Liver (tissue), 9 donors: ENCODE measurements around the gene SLC8A3. TPM values are rescaled to one million over a fixed set of nuclear protein-coding genes. Genes with fewer than 3 reads are reported as not detected.

Source experiments
- DNase-seq: peaks from one replicate; pipeline ENCODE4 v3.0.0-alpha.2; 2017; ENCODE audit warnings: low spot score
- H3K27ac ChIP-seq, 2 donors: one replicate each; pipeline ENCODE4 v1.7.0; 2013; ENCODE audit warnings: inconsistent platforms in 2 of 2, low read length in 2 of 2, control low read depth in 1 of 2, low read depth in 1 of 2, mild to moderate bottlenecking in 1 of 2
- H3K27me3 ChIP-seq, 4 donors: one replicate each; pipeline versions ENCODE4 v1.6.1 to v1.7.0; 2013; ENCODE audit warnings: low read length in 3 of 4, inconsistent platforms in 1 of 4, mild to moderate bottlenecking in 1 of 4, moderate library complexity in 1 of 4; ENCODE audit not compliant: control insufficient read depth in 4 of 4, insufficient read depth in 4 of 4
- H3K36me3 ChIP-seq, 4 donors: one replicate each; pipeline versions ENCODE4 v1.6.1 to v1.7.0; 2013; ENCODE audit warnings: low read length in 3 of 4, mild to moderate bottlenecking in 3 of 4, low read depth in 1 of 4, moderate library complexity in 1 of 4; ENCODE audit not compliant: control insufficient read depth in 4 of 4, insufficient read depth in 3 of 4
- H3K4me1 ChIP-seq, 4 donors: one replicate each; pipeline versions ENCODE4 v1.6.1 to v1.7.0; 2013; ENCODE audit warnings: low read length in 3 of 4, mild to moderate bottlenecking in 3 of 4, moderate library complexity in 1 of 4; ENCODE audit not compliant: control insufficient read depth in 4 of 4, insufficient read depth in 4 of 4
- H3K4me3 ChIP-seq, 3 donors: one replicate each; pipeline versions ENCODE4 v1.6.1 to v1.7.0; 2013; ENCODE audit warnings: low read length in 3 of 3, control low read depth in 1 of 3, low read depth in 1 of 3, mild to moderate bottlenecking in 1 of 3
- H3K9ac ChIP-seq, 2 donors: one replicate each; pipeline ENCODE4 v1.7.0; 2013; ENCODE audit warnings: low read length in 2 of 2, mild to moderate bottlenecking in 2 of 2, moderate library complexity in 2 of 2, control low read depth in 1 of 2, low read depth in 1 of 2
- H3K9me3 ChIP-seq, 4 donors: one replicate each; pipeline versions ENCODE4 v1.6.1 to v1.7.0; 2013; ENCODE audit warnings: low read length in 3 of 4; ENCODE audit not compliant: control insufficient read depth in 4 of 4
- EGR1 ChIP-seq, 2 donors: IDR thresholded peaks; 2 replicates each; pipeline ENCODE4 v1.6.1; 2016 to 2018; ENCODE audit warnings: antibody characterized with exemption in 2 of 2, low read depth in 2 of 2
- FOXA1 ChIP-seq: IDR thresholded peaks from 2 replicates; pipeline ENCODE4 v1.6.1; 2016; ENCODE audit warnings: antibody characterized with exemption
- FOXA2 ChIP-seq: IDR thresholded peaks from 2 replicates; pipeline ENCODE4 v1.6.1; 2016; ENCODE audit warnings: antibody characterized with exemption
- GABPA ChIP-seq, 2 donors: IDR thresholded peaks in 1 of 2; conservative IDR thresholded peaks in 1 of 2; 2 replicates each; pipeline ENCODE4 v1.6.1; 2016; ENCODE audit warnings: antibody characterized with exemption in 2 of 2, mild to moderate bottlenecking in 1 of 2, moderate library complexity in 1 of 2
- HNF4A ChIP-seq, 2 donors: conservative IDR thresholded peaks; 2 replicates each; pipeline ENCODE4 v1.6.1; 2016; ENCODE audit warnings: antibody characterized with exemption in 2 of 2, mild to moderate bottlenecking in 2 of 2
- HNF4G ChIP-seq: IDR thresholded peaks from 2 replicates; pipeline ENCODE4 v1.6.1; 2016; ENCODE audit warnings: antibody characterized with exemption
- JUND ChIP-seq, 2 donors: IDR thresholded peaks; 2 replicates each; pipeline ENCODE4 v1.6.1; 2016; ENCODE audit warnings: antibody characterized with exemption in 2 of 2
- MAX ChIP-seq: IDR thresholded peaks from 2 replicates; pipeline ENCODE4 v1.6.1; 2016; ENCODE audit warnings: antibody characterized with exemption
- NR2F2 ChIP-seq: IDR thresholded peaks from 2 replicates; pipeline ENCODE4 v1.6.1; 2016; ENCODE audit warnings: antibody characterized with exemption
- RAD21 ChIP-seq, 2 donors: IDR thresholded peaks; 2 replicates each; pipeline ENCODE4 v1.6.1; 2016; ENCODE audit warnings: antibody characterized with exemption in 2 of 2, mild to moderate bottlenecking in 2 of 2
- RXRA ChIP-seq, 2 donors: IDR thresholded peaks; 2 replicates each; pipeline ENCODE4 v1.6.1; 2017 to 2018; ENCODE audit warnings: antibody characterized with exemption in 2 of 2, mild to moderate bottlenecking in 1 of 2
- SP1 ChIP-seq: IDR thresholded peaks from 2 replicates; pipeline ENCODE4 v1.6.1; 2018; ENCODE audit warnings: antibody characterized with exemption, mild to moderate bottlenecking
- TAF1 ChIP-seq: conservative IDR thresholded peaks from 2 replicates; pipeline ENCODE4 v1.6.1; 2016; ENCODE audit warnings: antibody characterized with exemption, mild to moderate bottlenecking
- YY1 ChIP-seq: IDR thresholded peaks from 2 replicates; pipeline ENCODE4 v1.6.1; 2016; ENCODE audit warnings: antibody characterized with exemption, mild to moderate bottlenecking
- WGBS: extraction: QIAGEN DNeasy Blood & Tissue Kit; methylation state at CpG from one replicate; pipeline ENCODE4 v1.1.7; 2013; 5-methylcytosine and 5-hydroxymethylcytosine counted together
- polyA plus RNA-seq, 2 donors: library from polyadenylated mRNA; stranded (reverse) in 1 of 2; unstranded in 1 of 2; fragments of 200-250 nt in 1 of 2; fragments of >200 nt in 1 of 2; fragmentation: Nextera tagmentation in 1 of 2; extraction: Ambion mirVana in 1 of 2; gene quantifications; one replicate each; pipeline versions ENCODE4 v1.2.1 to v1.2.3, GENCODE V29; 2013 to 2015
- total RNA-seq, 2 donors: library from RNA; depleted of rRNA; stranded (reverse); fragments of >200 nt; gene quantifications; one replicate each; pipeline ENCODE4 v1.2.3, GENCODE V29; 2014
- TF ChIP-seq, protein P1 (sequence below): IDR thresholded peaks from 2 replicates; pipeline ENCODE4 v1.6.1; 2016; ENCODE audit warnings: antibody characterized with exemption
- TF ChIP-seq, protein P2 (sequence below): fragments of 150-350 bp; IDR thresholded peaks from 2 replicates; pipeline ENCODE4 v1.5.1; 2017; ENCODE audit warnings: improper control_type of control experiment, low read depth, low read length; ENCODE audit not compliant: missing input control
- TF ChIP-seq, protein P3 (sequence below): IDR thresholded peaks from 2 replicates; pipeline ENCODE4 v1.6.1; 2016; ENCODE audit warnings: antibody characterized with exemption, mild to moderate bottlenecking
- TF ChIP-seq, protein P4 (sequence below): IDR thresholded peaks from 2 replicates; pipeline ENCODE4 v1.6.1; 2016; ENCODE audit warnings: antibody characterized with exemption
- donor health status: healthy.
- donor health status: healthy.
- donor health status: healthy.
- donor health status: healthy.
- donor health status: healthy.

SLC8A3 gene
- total and polyA plus RNA-seq, 4 donors = 0.05 to 0.56 (median 0.10) TPM; not detected in 1

DNA sequence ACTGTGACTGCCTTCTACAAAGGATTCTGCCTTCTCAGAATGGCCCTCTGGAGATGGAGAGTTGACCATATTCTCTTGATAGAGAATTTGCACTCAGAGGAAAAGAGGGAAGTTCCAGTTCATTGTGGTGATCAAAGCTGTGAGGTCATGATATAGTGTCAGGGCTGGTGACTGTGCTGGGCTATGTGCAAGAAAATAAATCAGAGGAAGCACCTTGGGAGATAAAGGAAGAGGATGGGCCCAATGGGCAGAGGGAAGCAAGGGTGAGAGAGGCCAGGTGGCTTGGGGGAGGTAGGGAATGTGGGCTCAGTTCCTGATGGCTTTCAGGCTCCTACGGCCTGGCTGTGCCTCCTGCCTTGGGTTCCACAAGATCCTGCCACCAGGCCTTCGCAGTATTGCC is 145.8 kb downstream of the SLC8A3 start:
- no peaks in the 10 kb centered on the region for H3K27me3 ChIP-seq
- H3K4me3 ChIP-seq = no peak overlapping the region
- no peaks in the 10 kb centered on the region for H3K9me3 ChIP-seq
- WGBS = 96% methylated on average over 2 of the region's 2 CpGs
- TF ChIP-seq HNF4A (conservative IDR thresholded peaks at IDR 0.05) (no peak), SP1 (no peak), MAX (no peak), TAF1 (no peak), YY1 (no peak), FOXA2 (no peak), JUND (IDR thresholded peaks at IDR 0.05) (no peak), HNF4G (no peak), RXRA (IDR thresholded peaks at IDR 0.05) (no peak), GABPA (IDR thresholded peaks at IDR 0.05 in 1 of 2, conservative IDR thresholded peaks at IDR 0.05 in 1 of 2) (no peak), EGR1 (IDR thresholded peaks at IDR 0.05; ENCODE audit: low read depth in 2 of 2) (no peak), NR2F2 (no peak), RAD21 (IDR thresholded peaks at IDR 0.05) (no peak), FOXA1 (no peak)
- TF ChIP-seq, protein P1, sequence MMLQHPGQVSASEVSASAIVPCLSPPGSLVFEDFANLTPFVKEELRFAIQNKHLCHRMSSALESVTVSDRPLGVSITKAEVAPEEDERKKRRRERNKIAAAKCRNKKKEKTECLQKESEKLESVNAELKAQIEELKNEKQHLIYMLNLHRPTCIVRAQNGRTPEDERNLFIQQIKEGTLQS = no peak
- TF ChIP-seq, protein P2, sequence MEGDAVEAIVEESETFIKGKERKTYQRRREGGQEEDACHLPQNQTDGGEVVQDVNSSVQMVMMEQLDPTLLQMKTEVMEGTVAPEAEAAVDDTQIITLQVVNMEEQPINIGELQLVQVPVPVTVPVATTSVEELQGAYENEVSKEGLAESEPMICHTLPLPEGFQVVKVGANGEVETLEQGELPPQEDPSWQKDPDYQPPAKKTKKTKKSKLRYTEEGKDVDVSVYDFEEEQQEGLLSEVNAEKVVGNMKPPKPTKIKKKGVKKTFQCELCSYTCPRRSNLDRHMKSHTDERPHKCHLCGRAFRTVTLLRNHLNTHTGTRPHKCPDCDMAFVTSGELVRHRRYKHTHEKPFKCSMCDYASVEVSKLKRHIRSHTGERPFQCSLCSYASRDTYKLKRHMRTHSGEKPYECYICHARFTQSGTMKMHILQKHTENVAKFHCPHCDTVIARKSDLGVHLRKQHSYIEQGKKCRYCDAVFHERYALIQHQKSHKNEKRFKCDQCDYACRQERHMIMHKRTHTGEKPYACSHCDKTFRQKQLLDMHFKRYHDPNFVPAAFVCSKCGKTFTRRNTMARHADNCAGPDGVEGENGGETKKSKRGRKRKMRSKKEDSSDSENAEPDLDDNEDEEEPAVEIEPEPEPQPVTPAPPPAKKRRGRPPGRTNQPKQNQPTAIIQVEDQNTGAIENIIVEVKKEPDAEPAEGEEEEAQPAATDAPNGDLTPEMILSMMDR = no peak
- TF ChIP-seq, protein P3, sequence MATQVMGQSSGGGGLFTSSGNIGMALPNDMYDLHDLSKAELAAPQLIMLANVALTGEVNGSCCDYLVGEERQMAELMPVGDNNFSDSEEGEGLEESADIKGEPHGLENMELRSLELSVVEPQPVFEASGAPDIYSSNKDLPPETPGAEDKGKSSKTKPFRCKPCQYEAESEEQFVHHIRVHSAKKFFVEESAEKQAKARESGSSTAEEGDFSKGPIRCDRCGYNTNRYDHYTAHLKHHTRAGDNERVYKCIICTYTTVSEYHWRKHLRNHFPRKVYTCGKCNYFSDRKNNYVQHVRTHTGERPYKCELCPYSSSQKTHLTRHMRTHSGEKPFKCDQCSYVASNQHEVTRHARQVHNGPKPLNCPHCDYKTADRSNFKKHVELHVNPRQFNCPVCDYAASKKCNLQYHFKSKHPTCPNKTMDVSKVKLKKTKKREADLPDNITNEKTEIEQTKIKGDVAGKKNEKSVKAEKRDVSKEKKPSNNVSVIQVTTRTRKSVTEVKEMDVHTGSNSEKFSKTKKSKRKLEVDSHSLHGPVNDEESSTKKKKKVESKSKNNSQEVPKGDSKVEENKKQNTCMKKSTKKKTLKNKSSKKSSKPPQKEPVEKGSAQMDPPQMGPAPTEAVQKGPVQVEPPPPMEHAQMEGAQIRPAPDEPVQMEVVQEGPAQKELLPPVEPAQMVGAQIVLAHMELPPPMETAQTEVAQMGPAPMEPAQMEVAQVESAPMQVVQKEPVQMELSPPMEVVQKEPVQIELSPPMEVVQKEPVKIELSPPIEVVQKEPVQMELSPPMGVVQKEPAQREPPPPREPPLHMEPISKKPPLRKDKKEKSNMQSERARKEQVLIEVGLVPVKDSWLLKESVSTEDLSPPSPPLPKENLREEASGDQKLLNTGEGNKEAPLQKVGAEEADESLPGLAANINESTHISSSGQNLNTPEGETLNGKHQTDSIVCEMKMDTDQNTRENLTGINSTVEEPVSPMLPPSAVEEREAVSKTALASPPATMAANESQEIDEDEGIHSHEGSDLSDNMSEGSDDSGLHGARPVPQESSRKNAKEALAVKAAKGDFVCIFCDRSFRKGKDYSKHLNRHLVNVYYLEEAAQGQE = no peak
- TF ChIP-seq, protein P4, sequence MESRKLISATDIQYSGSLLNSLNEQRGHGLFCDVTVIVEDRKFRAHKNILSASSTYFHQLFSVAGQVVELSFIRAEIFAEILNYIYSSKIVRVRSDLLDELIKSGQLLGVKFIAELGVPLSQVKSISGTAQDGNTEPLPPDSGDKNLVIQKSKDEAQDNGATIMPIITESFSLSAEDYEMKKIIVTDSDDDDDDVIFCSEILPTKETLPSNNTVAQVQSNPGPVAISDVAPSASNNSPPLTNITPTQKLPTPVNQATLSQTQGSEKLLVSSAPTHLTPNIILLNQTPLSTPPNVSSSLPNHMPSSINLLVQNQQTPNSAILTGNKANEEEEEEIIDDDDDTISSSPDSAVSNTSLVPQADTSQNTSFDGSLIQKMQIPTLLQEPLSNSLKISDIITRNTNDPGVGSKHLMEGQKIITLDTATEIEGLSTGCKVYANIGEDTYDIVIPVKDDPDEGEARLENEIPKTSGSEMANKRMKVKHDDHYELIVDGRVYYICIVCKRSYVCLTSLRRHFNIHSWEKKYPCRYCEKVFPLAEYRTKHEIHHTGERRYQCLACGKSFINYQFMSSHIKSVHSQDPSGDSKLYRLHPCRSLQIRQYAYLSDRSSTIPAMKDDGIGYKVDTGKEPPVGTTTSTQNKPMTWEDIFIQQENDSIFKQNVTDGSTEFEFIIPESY = no peak
- peaks cover 0 to 7% (median 4%) of the 10 kb centered on the region in 4 donors for H3K4me1 ChIP-seq
- no peak overlapping the region for H3K27ac ChIP-seq
- H3K36me3 ChIP-seq = no peaks in the 10 kb centered on the region
- no peak overlapping the region for H3K9ac ChIP-seq
- DNase-seq = no peak
